AG04450 (cell line): ENCODE results near the gene JPH2. TPM values are rescaled to one million over a fixed set of nuclear protein-coding genes. Genes with fewer than 3 reads are reported as not detected.

Experiments
- CTCF ChIA-PET: fragments of 300-600, 350-600 bp; formaldehyde crosslinking; extraction: SDS; loops from one replicate; lab custom pipeline; 2022; ENCODE audit warnings: antibody characterized with exemption, inconsistent platforms; lab: Charles Lee
- POLR2A ChIA-PET: fragments of 350-600 bp; formaldehyde crosslinking; extraction: SDS; loops from one replicate; lab custom pipeline; 2021; ENCODE audit warnings: antibody characterized with exemption, inconsistent platforms; lab: Yijun Ruan, JAX
- DNase-seq: peaks from one replicate; pipeline ENCODE4 v3.0.0-alpha.2; 2011; ENCODE audit warnings: low read depth, low spot score
- H3K27ac ChIP-seq: one replicate; pipeline ENCODE4 v1.5.1; 2012; ENCODE audit warnings: low read depth, low read length, control low read depth
- H3K27me3 ChIP-seq: one replicate; pipeline ENCODE4 v1.6.0; 2012; ENCODE audit warnings: low read length; ENCODE audit not compliant: control insufficient read depth, insufficient read depth
- H3K4me3 ChIP-seq: 2 replicates; pipeline ENCODE4 v1.5.1; 2011; ENCODE audit warnings: mild to moderate bottlenecking, low read depth, low read length, control low read depth
- H3K9me3 ChIP-seq: 2 replicates; pipeline ENCODE4 v1.5.1; 2012; ENCODE audit warnings: low read length; ENCODE audit not compliant: control insufficient read depth, insufficient read depth
- polyA plus RNA-seq: library from polyadenylated mRNA; depleted of rRNA; stranded (reverse); fragments of >200 nt; gene quantifications from 2 replicates; pipeline ENCODE4 v1.2.3, GENCODE V29; 2011
- TF ChIP-seq, protein P1 (sequence below): IDR thresholded peaks from 2 replicates; pipeline ENCODE4 v1.5.1; 2011; ENCODE audit warnings: low read depth, low read length, control low read depth, inconsistent platforms

Gene JPH2
- polyA plus RNA-seq, 1 experiment: 1.3 TPM

DNA sequence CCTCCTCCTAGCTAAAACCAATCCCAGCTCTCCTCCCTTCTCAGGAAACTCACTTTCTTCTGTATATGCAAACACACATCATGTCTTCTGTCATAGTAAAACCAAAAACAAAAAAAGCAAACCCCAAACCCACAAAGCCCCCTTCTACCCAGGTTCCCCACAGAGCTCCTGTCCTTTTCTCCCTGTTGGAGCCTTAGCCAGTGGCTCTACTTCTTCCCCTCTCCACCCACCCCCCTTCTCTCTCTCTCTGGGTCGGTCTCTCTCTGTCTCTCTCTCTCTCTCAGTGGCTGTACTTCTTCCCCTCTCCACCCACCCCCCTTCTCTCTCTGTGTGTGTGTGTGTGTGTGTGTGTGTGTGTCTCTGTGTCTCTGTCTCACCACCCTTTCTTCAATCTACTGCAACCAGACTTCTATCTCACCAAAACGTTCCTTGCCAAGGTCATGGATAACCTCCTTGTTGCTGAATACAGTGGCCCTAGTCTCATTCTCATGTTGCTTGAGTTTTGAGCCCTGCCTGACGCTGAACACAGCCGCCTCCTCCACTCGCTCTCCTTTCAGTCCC, 32.3 kb upstream of the JPH2 start:
- TF ChIP-seq, protein P1, sequence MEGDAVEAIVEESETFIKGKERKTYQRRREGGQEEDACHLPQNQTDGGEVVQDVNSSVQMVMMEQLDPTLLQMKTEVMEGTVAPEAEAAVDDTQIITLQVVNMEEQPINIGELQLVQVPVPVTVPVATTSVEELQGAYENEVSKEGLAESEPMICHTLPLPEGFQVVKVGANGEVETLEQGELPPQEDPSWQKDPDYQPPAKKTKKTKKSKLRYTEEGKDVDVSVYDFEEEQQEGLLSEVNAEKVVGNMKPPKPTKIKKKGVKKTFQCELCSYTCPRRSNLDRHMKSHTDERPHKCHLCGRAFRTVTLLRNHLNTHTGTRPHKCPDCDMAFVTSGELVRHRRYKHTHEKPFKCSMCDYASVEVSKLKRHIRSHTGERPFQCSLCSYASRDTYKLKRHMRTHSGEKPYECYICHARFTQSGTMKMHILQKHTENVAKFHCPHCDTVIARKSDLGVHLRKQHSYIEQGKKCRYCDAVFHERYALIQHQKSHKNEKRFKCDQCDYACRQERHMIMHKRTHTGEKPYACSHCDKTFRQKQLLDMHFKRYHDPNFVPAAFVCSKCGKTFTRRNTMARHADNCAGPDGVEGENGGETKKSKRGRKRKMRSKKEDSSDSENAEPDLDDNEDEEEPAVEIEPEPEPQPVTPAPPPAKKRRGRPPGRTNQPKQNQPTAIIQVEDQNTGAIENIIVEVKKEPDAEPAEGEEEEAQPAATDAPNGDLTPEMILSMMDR: no peak
- POLR2A ChIA-PET: interaction anchor here (0.7 to 0.9 kb wide), 2 partner anchors 91 to 571 kb away, joined by 3 to 5 read pairs; partner anchors contain the start of gene FITM2
- CTCF ChIA-PET: interaction anchor here (0.7 to 9.2 kb wide), 14 partner anchors 11 to 465 kb away, joined by 3 to 287 read pairs (median 8); partner anchors contain the start of genes FITM2 and GDAP1L1
- DNase-seq: no peak
- no peaks in the 10 kb centered on the region for H3K9me3 ChIP-seq
- H3K27ac ChIP-seq: no peak overlapping the region
- no peaks in the 10 kb centered on the region for H3K27me3 ChIP-seq
- no peak overlapping the region for H3K4me3 ChIP-seq

DNA sequence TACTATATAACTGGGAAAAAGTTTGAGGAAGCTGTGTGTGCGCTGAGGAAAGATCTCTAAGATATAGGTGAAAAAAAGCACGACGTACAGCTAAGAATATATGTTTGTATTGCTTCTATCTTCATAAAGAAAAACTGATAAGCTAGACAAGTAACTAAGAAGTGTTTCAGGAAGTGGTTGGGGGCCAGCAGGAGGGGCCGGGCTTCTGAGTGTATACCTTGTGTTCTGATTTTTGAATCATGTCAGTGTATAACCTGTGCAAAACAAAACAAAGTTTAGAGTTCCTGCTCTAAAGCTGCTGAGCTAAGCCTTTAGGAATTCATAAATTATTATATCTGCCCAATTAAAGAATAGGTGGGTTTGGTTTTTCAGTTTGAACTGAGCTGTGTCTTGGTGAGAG, 31.5 kb upstream of the JPH2 start:
- ChIA-PET POLR2A (interaction anchor here (0.9 kb wide), 1 partner anchor 92 kb away, joined by 3 read pairs; the partner anchor contains the start of gene FITM2), CTCF (interaction anchor here (0.6 to 9.2 kb wide), 21 partner anchors 8 to 585 kb away, joined by 3 to 287 read pairs (median 7); partner anchors contain the start of genes FITM2 and GDAP1L1)
- TF ChIP-seq, protein P1: no peak
- Histone ChIP-seq H3K27me3 (no peaks in the 10 kb centered on the region), H3K27ac (no peak overlapping the region), H3K9me3 (no peaks in the 10 kb centered on the region), H3K4me3 (no peak overlapping the region)
- DNase-seq: no peak

DNA sequence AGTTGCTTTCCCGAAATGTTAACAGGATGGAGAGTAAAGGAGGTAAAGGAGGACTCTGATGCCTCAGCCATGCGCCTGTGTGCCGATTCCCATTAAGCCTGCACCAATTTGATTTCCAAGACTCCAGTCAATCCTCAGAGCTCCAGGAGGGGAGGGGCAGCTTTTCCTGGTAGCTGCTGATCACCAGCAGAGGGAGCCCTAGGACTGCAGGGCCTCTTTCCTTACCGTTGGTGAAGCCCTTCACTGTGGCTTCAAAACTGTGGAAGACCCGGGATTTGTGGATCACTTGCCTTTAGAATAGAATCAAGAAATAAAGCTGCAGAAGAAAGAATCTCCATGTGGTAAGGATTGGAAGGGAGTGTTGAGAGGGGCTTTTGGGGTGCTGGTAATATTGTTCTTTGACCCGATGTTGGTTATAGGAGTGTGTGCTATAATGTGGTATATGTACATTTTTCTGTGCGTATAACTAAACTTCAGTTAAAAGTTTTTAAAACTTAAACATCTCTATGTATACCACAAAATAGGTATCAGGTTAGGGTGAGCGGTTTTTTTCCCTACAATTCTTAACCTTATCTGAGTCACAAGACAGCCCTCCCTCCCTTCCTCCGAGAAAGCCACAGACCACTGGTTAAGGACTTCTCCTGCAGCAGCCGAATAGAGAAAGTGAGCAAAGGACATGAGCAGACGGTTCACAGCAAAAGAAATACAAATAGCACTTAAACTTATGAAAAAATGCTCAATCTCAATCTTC, 30.5 kb upstream of the JPH2 start:
- TF ChIP-seq, protein P1: peak; percentile 97
- POLR2A ChIA-PET: interaction anchor here (0.6 to 1.1 kb wide), 2 partner anchors 93 to 698 kb away, joined by 3 read pairs; partner anchors contain the start of gene FITM2
- no peaks in the 10 kb centered on the region for H3K27me3 ChIP-seq
- H3K4me3 ChIP-seq: no peak overlapping the region
- DNase-seq: peak; percentile 46
- H3K27ac ChIP-seq: no peak overlapping the region
- H3K9me3 ChIP-seq: no peaks in the 10 kb centered on the region
- CTCF ChIA-PET: interaction anchor here (0.6 to 9.2 kb wide), 38 partner anchors 9 to 586 kb away, joined by 3 to 287 read pairs (median 5); partner anchors contain the start of genes FITM2 and GDAP1L1

DNA sequence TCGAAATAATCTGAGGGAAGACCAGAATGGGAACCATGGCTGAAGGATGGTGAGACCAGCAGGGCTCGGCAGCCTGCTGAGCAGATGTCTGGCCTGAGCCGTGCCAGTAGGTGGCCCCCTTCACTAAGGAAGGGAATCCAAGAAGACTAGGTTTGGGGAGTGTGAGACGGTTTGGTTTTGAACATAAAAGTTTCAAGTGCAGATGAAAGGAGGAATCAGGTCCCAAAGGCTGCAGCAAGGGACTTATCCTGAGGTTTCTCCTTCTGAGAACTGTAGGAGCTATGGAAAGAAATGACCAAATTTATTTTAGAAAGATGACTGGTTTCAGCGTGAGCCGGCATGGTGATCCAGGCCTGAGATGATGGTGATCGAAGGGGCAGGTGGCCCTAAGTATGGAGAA, 28.1 kb upstream of the JPH2 start:
- ChIA-PET CTCF (interaction anchor here (0.8 to 9.2 kb wide), 19 partner anchors 10 to 419 kb away, joined by 3 to 287 read pairs (median 5); partner anchors contain the start of genes FITM2 and GDAP1L1), POLR2A (no interaction called here)
- no peaks in the 10 kb centered on the region for H3K27me3 ChIP-seq
- no peaks in the 10 kb centered on the region for H3K9me3 ChIP-seq
- DNase-seq: peak; percentile 37
- H3K27ac ChIP-seq: no peak overlapping the region
- no peak overlapping the region for H3K4me3 ChIP-seq
- TF ChIP-seq, protein P1: peak; percentile 92
